K562 (cell line): Measurements from ENCODE around the gene AKNA. TPM values are rescaled to one million over a fixed set of nuclear protein-coding genes. Genes with fewer than 3 reads are reported as not detected.

Experiments
- ATAC-seq: fragments of 200-7000 bp; cut with Tn5 transposase; 3 replicates; pipeline ENCODE4 v1.9.1; 2020; ENCODE audit warnings: moderate library complexity
- BruUV-seq: library from RNA; stranded (reverse); fragments of 400-500 nt; replicated peaks from 2 replicates; lab custom pipeline; 2021; lab: Mats Ljungman, UMichigan
- CTCF ChIA-PET: fragments of 300-600 bp; formaldehyde crosslinking; extraction: SDS; loops from one replicate; lab custom pipeline; 2021; ENCODE audit warnings: low intra/inter-chr PET ratio; lab: Yijun Ruan, JAX
- POLR2A ChIA-PET: fragments of 300-600, 350-650 bp; sonication (Branson Sonifier 250); formaldehyde crosslinking; extraction: SDS; loops from one replicate; lab custom pipeline; 2021; ENCODE audit warnings: antibody characterized with exemption, inconsistent platforms; lab: Yijun Ruan, JAX
- DNase-seq, 4 experiments: peaks; one replicate each; pipeline versions ENCODE4 v3.0.0 to v3.0.0-alpha.2; 2011 to 2018; ENCODE audit warnings: low spot score in 3 of 4, mixed read lengths in 3 of 4; ENCODE audit errors: extremely low read depth in 1 of 4
- FAIRE-seq: peaks from 2 replicates; lab custom pipeline; 2011; peaks lifted over from hg19 to GRCh38; lab: Jason Lieb, UNC
- H2AFZ ChIP-seq: 2 replicates; pipeline ENCODE4 v1.6.0; 2011; ENCODE audit warnings: low read depth, low read length, control low read depth, inconsistent platforms
- H3K27ac ChIP-seq: fragments of 200-600 bp; 3 replicates; pipeline ENCODE4 v1.8.0; 2011; ENCODE audit warnings: low read depth, mild to moderate bottlenecking, control low read depth, inconsistent platforms, low read length, moderate library complexity, mixed read lengths; ENCODE audit errors: extremely low read depth
- H3K27me3 ChIP-seq, 2 experiments: fragments of 300-600 bp in 1 of 2; 2 replicates in 1 of 2; 3 replicates in 1 of 2; pipeline versions ENCODE4 v1.6.0 to v1.8.0; 2011; ENCODE audit warnings: inconsistent platforms in 2 of 2, low read length in 2 of 2, mild to moderate bottlenecking in 1 of 2, mixed read lengths in 1 of 2, moderate library complexity in 1 of 2; ENCODE audit not compliant: control insufficient read depth in 2 of 2, insufficient read depth in 2 of 2
- H3K36me3 ChIP-seq: fragments of 300-600 bp; 3 replicates; pipeline ENCODE4 v1.8.0; 2011; ENCODE audit warnings: mild to moderate bottlenecking, low read length, inconsistent platforms; ENCODE audit not compliant: control insufficient read depth, insufficient read depth
- H3K4me1 ChIP-seq, 2 experiments: fragments of 200-600 bp in 1 of 2; replicated peaks in 1 of 2; 2 replicates in 1 of 2; 3 replicates in 1 of 2; pipeline versions ENCODE4 v1.5.1 to v1.8.0; 2011; ENCODE audit warnings: inconsistent platforms in 2 of 2, low read length in 2 of 2, mild to moderate bottlenecking in 1 of 2, mixed read lengths in 1 of 2, moderate library complexity in 1 of 2; ENCODE audit not compliant: control insufficient read depth in 2 of 2, insufficient read depth in 2 of 2
- H3K4me2 ChIP-seq: 2 replicates; pipeline ENCODE4 v1.6.1; 2011; ENCODE audit warnings: low read length, control low read depth, inconsistent platforms, mixed read lengths; ENCODE audit not compliant: insufficient read depth
- H3K4me3 ChIP-seq: fragments of 200-600 bp; sonication (generic), shearing (Covaris generic); 2 replicates; pipeline ENCODE4 v1.5.1; 2016; ENCODE audit warnings: control low read depth, inconsistent platforms
- H3K79me2 ChIP-seq: fragments of 200-600 bp; 3 replicates; pipeline ENCODE4 v1.8.0; 2011; ENCODE audit warnings: low read length, inconsistent platforms; ENCODE audit not compliant: control insufficient read depth, insufficient read depth
- H3K9ac ChIP-seq, 2 experiments: 2 replicates each; pipeline versions ENCODE4 v1.6.0 to v1.6.1; 2011; ENCODE audit warnings: low read depth in 2 of 2, low read length in 2 of 2, control low read depth in 1 of 2, inconsistent platforms in 1 of 2, mild to moderate bottlenecking in 1 of 2, mixed read lengths in 1 of 2; ENCODE audit not compliant: insufficient read depth in 1 of 2
- H3K9me1 ChIP-seq: one replicate; pipeline ENCODE4 v1.6.0; 2011; ENCODE audit warnings: inconsistent platforms, mild to moderate bottlenecking, low read length, moderate library complexity; ENCODE audit not compliant: control insufficient read depth, insufficient read depth
- H3K9me3 ChIP-seq: replicated peaks from 2 replicates; pipeline ENCODE4 v1.5.1; 2011; ENCODE audit warnings: low read depth, low read length, inconsistent platforms; ENCODE audit not compliant: control insufficient read depth, insufficient read depth
- H4K20me1 ChIP-seq: replicated peaks from 2 replicates; pipeline ENCODE4 v1.6.1; 2011; ENCODE audit warnings: low read length, inconsistent platforms, mixed read lengths; ENCODE audit not compliant: control insufficient read depth, insufficient read depth
- ASH1L ChIP-seq: fragments of 450-650 bp; IDR thresholded peaks from 2 replicates; pipeline ENCODE4 v1.6.1; 2018; ENCODE audit warnings: borderline replicate concordance, mild to moderate bottlenecking, low read depth; ENCODE audit not compliant: partially characterized antibody
- CHD4 ChIP-seq: fragments of 200-600 bp; sonication (generic); IDR thresholded peaks from 3 replicates; pipeline ENCODE4 v1.6.1; 2012; ENCODE audit warnings: low read depth, mild to moderate bottlenecking, mixed read lengths, low read length, inconsistent platforms; ENCODE audit not compliant: insufficient read depth, insufficient replicate concordance, poor library complexity, severe bottlenecking
- FOXK2 ChIP-seq, 2 experiments: fragments of 450-650 bp; IDR thresholded peaks in 1 of 2; conservative IDR thresholded peaks in 1 of 2; 2 replicates each; pipeline ENCODE4 v1.6.1; 2016; ENCODE audit warnings: low read depth in 2 of 2, mild to moderate bottlenecking in 1 of 2
- HNRNPUL1 ChIP-seq: fragments of 200-400 bp; formaldehyde crosslinking; IDR thresholded peaks from 2 replicates; pipeline ENCODE4 v1.6.1; 2017; ENCODE audit warnings: low read length
- POLR2AphosphoS2 ChIP-seq: IDR thresholded peaks from 2 replicates; pipeline ENCODE4 v1.6.1; 2012; ENCODE audit warnings: low read length, improper control_type of control experiment
- SAFB ChIP-seq: fragments of 200-400 bp; formaldehyde crosslinking; IDR thresholded peaks from 2 replicates; pipeline ENCODE4 v1.6.1; 2017; ENCODE audit warnings: low read depth, low read length, borderline replicate concordance
- SOX6 ChIP-seq: fragments of 450-650 bp; IDR thresholded peaks from 2 replicates; pipeline ENCODE4 v1.6.1; 2014; ENCODE audit warnings: mild to moderate bottlenecking
- SP2 ChIP-seq: IDR thresholded peaks from 2 replicates; pipeline ENCODE4 v1.6.1; 2011; ENCODE audit warnings: mild to moderate bottlenecking, low read depth, low read length, moderate library complexity; ENCODE audit not compliant: poor library complexity, severe bottlenecking; ENCODE audit errors: extremely low read depth
- TBL1XR1 ChIP-seq, 2 experiments: IDR thresholded peaks; 2 replicates each; pipeline ENCODE4 v1.6.1; 2012; ENCODE audit warnings: improper control_type of control experiment in 2 of 2, low read length in 2 of 2, mild to moderate bottlenecking in 1 of 2
- TRIM28 ChIP-seq: fragments of 450-650 bp; IDR thresholded peaks from 2 replicates; pipeline ENCODE4 v1.6.1; 2017
- ZNF584 ChIP-seq: fragments of 200-800 bp; sonication (Bioruptor generic); IDR thresholded peaks from 2 replicates; pipeline ENCODE4 v1.6.1; 2016; ENCODE audit warnings: low read depth, mild to moderate bottlenecking, missing genetic modification characterization, missing compliant biosample characterization
- WGBS: fragments of 100-300 bp; shearing (Covaris generic); methylation state at CpG from one replicate; pipeline ENCODE4 v1.1.6; 2016; ENCODE audit warnings: low coverage, mixed read lengths; ENCODE audit not compliant: insufficient coverage; ENCODE audit errors: missing lambda C conversion rate; 5-methylcytosine and 5-hydroxymethylcytosine counted together
- in situ Hi-C: fragments of 300-500 bp; cut with MboI; formaldehyde crosslinking; loops from 4 replicates; pipeline ENCODE4 v1.15.0; 2018; ENCODE audit warnings: inconsistent platforms, mixed read lengths
- intact Hi-C: fragments of 100-400 bp; cut with micrococcal nuclease; formaldehyde crosslinking; loops from 2 replicates; pipeline ENCODE4 v1.14.2; 2022
- polyA plus RNA-seq, 8 experiments: library from polyadenylated mRNA; depleted of rRNA in 4 of 8; stranded (reverse) in 5 of 8; unstranded in 3 of 8; fragments of >200 nt; fragmentation: Nextera tagmentation in 2 of 8; fragmentation: Illumina TruSeq in 1 of 8; extraction: Ambion mirVana in 2 of 8; extraction: Trizol in 1 of 8; gene quantifications; 2 replicates each; pipeline versions ENCODE4 v1.2.1 to v1.2.3, GENCODE V29; 2011 to 2014; ENCODE audit warnings: inconsistent platforms in 1 of 8, missing spikeins in 1 of 8
- total RNA-seq, 7 experiments: library from RNA; depleted of rRNA in 6 of 7; stranded (reverse); fragments of >200 nt in 6 of 7; fragmentation: Illumina TruSeq in 2 of 7; extraction: Trizol in 2 of 7; gene quantifications; 2 replicates each; pipeline versions ENCODE4 v1.2.1 to v1.2.3, GENCODE V29; 2011 to 2021; ENCODE audit warnings: low replicate concordance in 1 of 7

AKNA gene
- total and polyA plus RNA-seq, 9 of the 15 experiments (the other 6 are each of a cell fraction or from before 2014, with no cell fraction given) = 0.29 to 20.5 (median 3.9) TPM

GRCh38 chr9:114414346-114414745 is 26.6 kb upstream of the AKNA start (continued):
- no peak for TF ChIP-seq SAFB
- TF ChIP-seq HNRNPUL1 = no peak
- TF ChIP-seq, all 486 proteins: peak for 0

- TF ChIP-seq POLR2AphosphoS2 (no peak), SOX6 (no peak), CHD4 (no peak), ZNF584 (CRISPR knock-in tag) (no peak), TBL1XR1 (IDR thresholded peaks at IDR 0.05; ENCODE audit: low read length in 2 of 2) (no peak), SP2 (no peak), TRIM28 (no peak), FOXK2 (conservative IDR thresholded peaks at IDR 0.05 in 1 of 2, IDR thresholded peaks at IDR 0.05 in 1 of 2; ENCODE audit: low read depth in 2 of 2) (no peak), ASH1L (no peak)
- Histone ChIP-seq H3K9me1 (no peaks in the 10 kb centered on the region), H3K27me3 (peaks cover 0 to 5% of the 10 kb centered on the region in 2 experiments; a peak in 1 of 5 replicates), H2AFZ (no peak overlapping the region), H4K20me1 (peaks cover 7% of the 10 kb centered on the region; the same call in 1 of the 2 replicates), H3K79me2 (no peaks in the 10 kb centered on the region), H3K9ac (no peak overlapping the region; a peak in 1 of 4 replicates), H3K4me2 (no peak overlapping the region), H3K4me3 (no peak overlapping the region), H3K36me3 (0 out of 3 replicates have a peak, but pooled peaks cover 3% of the 10 kb centered on the region), H3K27ac (no peak overlapping the region), H3K9me3 (no peaks in the 10 kb centered on the region), H3K4me1 (no peaks in the 10 kb centered on the region; a peak in 1 of 5 replicates)
- ChIA-PET CTCF (no interaction called here), POLR2A (interaction anchor here (0.6 to 1.1 kb wide), 2 partner anchors 14 to 39 kb away, joined by 3 read pairs; no protein-coding TSS in a partner anchor)
- in situ Hi-C loops (no loop called here), intact Hi-C loops (no loop called here)
- WGBS = 41% methylated on average over 5 of the region's 5 CpGs
- FAIRE-seq = no peak
- BruUV-seq = no TSS peak
- DNase-seq = no peak
- no peak for ATAC-seq
Observed at GRCh38 chr9:114413861-114414301, 26.1 kb upstream of the AKNA start.
